GM06990 (cell line): ENCODE measurements around the gene THSD7B.

Experiments used
- DNase-seq: peaks from one replicate; pipeline ENCODE4 v3.0.0-alpha.2; 2011; ENCODE audit not compliant: insufficient read length; ENCODE audit errors: extremely low read depth
- H3K27me3 ChIP-seq: replicated peaks from 2 replicates; pipeline ENCODE4 v1.6.0; 2011; ENCODE audit warnings: low read length; ENCODE audit not compliant: control insufficient read depth, insufficient read depth
- H3K36me3 ChIP-seq: 2 replicates; pipeline ENCODE4 v1.5.1; 2011; ENCODE audit warnings: low read length; ENCODE audit not compliant: control insufficient read depth, insufficient read depth
- H3K4me3 ChIP-seq: replicated peaks from 2 replicates; pipeline ENCODE4 v1.5.1; 2011; ENCODE audit warnings: low read depth, mild to moderate bottlenecking, control low read depth, low read length
- TF ChIP-seq, protein P1 (sequence below): IDR thresholded peaks from 2 replicates; pipeline ENCODE4 v1.5.1; 2011; ENCODE audit warnings: low read length, control low read depth, mild to moderate bottlenecking, inconsistent platforms; ENCODE audit not compliant: insufficient read depth, poor library complexity, severe bottlenecking

THSD7B gene

DNA sequence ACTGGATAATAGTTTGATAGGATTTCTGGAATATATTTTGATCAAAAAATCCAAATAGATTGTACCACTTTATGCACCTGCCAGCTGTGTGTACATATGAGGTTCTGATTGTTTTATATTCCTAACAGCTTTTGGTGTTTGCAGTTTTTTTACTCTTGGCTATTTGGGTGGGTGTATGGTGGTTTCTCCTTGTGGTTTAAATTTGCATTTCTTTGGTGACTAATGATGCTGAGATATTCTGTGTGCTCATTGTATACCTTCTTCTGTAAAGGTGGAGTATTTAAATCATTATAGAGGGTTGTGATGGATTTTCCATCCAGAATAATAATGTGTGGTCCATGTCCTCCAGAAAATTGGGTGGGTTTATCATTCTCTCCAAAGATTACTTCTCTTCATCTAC lies 372.9 kb downstream of the THSD7B start:
- TF ChIP-seq, protein P1, sequence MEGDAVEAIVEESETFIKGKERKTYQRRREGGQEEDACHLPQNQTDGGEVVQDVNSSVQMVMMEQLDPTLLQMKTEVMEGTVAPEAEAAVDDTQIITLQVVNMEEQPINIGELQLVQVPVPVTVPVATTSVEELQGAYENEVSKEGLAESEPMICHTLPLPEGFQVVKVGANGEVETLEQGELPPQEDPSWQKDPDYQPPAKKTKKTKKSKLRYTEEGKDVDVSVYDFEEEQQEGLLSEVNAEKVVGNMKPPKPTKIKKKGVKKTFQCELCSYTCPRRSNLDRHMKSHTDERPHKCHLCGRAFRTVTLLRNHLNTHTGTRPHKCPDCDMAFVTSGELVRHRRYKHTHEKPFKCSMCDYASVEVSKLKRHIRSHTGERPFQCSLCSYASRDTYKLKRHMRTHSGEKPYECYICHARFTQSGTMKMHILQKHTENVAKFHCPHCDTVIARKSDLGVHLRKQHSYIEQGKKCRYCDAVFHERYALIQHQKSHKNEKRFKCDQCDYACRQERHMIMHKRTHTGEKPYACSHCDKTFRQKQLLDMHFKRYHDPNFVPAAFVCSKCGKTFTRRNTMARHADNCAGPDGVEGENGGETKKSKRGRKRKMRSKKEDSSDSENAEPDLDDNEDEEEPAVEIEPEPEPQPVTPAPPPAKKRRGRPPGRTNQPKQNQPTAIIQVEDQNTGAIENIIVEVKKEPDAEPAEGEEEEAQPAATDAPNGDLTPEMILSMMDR = no peak
- Histone ChIP-seq H3K36me3 (no peaks in the 10 kb centered on the region), H3K4me3 (no peak overlapping the region), H3K27me3 (no peaks in the 10 kb centered on the region)
- DNase-seq = no peak

DNA sequence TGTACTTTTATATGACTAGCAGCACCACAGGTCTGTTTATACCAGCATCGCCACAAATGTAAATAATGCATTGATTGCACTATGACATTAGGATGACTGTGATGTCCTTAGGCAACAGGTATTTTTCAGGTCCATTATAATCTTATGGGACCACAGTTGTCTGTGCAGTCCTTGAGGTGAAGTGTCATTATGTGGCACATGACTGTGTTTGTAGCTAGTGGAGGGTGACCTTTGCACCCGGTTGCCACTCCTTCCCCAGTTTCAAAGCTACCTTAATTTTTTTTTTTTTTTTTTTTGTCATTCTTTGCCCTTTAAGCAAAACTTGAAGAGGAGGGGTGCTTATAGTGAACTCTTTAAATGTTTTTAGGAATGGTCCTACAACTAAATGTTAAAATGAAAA lies 386.4 kb downstream of the THSD7B start:
- TF ChIP-seq, protein P1 = no peak
- DNase-seq = no peak
- H3K27me3 ChIP-seq = no peaks in the 10 kb centered on the region
- no peaks in the 10 kb centered on the region for H3K36me3 ChIP-seq
- no peak overlapping the region for H3K4me3 ChIP-seq

DNA sequence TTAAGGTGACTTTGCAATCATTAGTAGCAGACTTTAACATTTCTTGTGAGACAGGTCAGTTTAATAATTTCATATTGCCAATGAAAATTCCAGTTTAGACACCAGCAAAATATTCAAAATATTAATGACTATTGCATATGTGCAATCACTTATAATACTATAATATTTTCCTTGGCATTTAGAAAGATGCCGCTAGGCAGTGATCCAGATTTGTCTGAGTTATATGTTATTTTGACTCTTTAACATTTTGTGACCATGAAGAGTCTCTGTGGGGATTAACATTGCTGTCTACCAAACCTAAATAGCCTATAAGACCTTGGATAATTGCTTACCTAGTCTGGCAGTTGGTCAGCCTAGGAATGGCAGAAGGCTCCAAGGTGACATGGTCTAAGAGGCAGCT lies 389.6 kb downstream of the THSD7B start:
- H3K4me3 ChIP-seq = no peak overlapping the region
- H3K36me3 ChIP-seq = no peaks in the 10 kb centered on the region
- DNase-seq = no peak
- TF ChIP-seq, protein P1 = no peak
- H3K27me3 ChIP-seq = no peaks in the 10 kb centered on the region

GRCh38 chr2:137155356-137156104 lies 390.2 kb downstream of the THSD7B start:
- TF ChIP-seq, protein P1 = no peak
- no peak for DNase-seq
- no peaks in the 10 kb centered on the region for H3K27me3 ChIP-seq
- no peak overlapping the region for H3K4me3 ChIP-seq
- H3K36me3 ChIP-seq = no peaks in the 10 kb centered on the region

DNA sequence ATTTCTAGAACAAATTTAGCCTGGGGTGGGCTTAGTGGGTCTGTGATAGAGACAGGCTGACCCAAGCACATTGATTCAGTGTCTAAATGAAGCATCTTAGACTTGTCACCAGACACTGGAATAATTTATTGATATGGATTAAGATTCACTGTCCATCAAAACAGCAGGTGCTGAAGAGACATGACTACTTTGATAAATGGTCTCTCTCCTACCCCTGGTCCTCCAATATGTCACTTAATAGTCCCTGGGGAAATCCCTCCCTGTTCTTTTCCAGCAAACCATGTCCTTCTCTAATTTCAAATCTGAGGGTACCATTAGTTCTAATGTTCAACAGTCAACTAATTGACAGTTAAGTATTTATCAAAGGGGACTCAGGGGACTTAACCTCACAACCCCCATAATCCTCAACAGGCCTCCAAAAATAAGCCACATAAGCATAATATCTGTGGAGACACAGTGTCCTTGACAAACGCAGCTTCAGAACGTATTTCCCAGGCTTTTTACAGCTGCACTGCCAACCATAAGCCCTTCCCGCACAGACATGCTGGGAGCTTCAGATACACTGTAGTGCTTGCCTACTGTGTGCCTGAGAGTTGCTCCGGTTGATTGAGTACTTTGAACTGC lies 391.0 kb downstream of the THSD7B start:
- Histone ChIP-seq H3K27me3 (no peaks in the 10 kb centered on the region), H3K36me3 (no peaks in the 10 kb centered on the region), H3K4me3 (no peak overlapping the region)
- no peak for DNase-seq
- TF ChIP-seq, protein P1 = no peak

DNA sequence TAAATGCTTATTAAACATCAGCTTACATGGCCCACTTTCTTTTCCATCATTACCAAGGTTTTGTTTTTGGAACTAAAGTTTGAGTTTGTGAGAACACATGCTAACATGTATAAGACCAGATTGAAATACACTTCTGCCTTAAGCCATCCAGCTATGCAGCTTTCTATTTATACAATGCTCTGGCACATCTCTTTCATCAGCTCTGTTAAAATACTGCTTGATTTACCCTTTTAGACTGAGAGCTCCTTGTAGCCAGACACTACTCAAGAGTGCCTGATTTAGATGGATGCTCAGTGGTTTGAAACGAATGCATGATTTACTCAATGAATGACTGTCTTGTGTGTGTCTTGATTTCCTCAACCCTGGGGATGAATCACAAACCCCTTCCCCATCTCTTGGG lies 392.5 kb downstream of the THSD7B start:
- no peak for DNase-seq
- TF ChIP-seq, protein P1 = no peak
- H3K4me3 ChIP-seq = no peak overlapping the region
- H3K36me3 ChIP-seq = no peaks in the 10 kb centered on the region
- H3K27me3 ChIP-seq = no peaks in the 10 kb centered on the region
